OCI-LY1 (cell line): ENCODE data around the gene RPL18A.

Source experiments
- H2AFZ ChIP-seq: fragments of 200-600 bp; sonication (generic), shearing (Covaris generic); 2 replicates; pipeline ENCODE4 v1.6.0; 2014; ENCODE audit warnings: antibody characterized with exemption, mild to moderate bottlenecking, low read length
- H3F3A ChIP-seq: fragments of 200-600 bp; sonication (generic), shearing (Covaris generic); 2 replicates; pipeline ENCODE4 v1.6.0; 2014; ENCODE audit warnings: mild to moderate bottlenecking, antibody characterized with exemption, low read length, moderate library complexity; ENCODE audit not compliant: insufficient read depth
- H3K27ac ChIP-seq: fragments of 200-600 bp; sonication (generic); 2 replicates; pipeline ENCODE4 v1.5.1; 2014; ENCODE audit warnings: low read length, mixed run types, mild to moderate bottlenecking, low read depth; ENCODE audit not compliant: poor library complexity, severe bottlenecking
- H3K27me3 ChIP-seq: fragments of 200-600 bp; sonication (generic); 2 replicates; pipeline ENCODE4 v1.6.0; 2014; ENCODE audit warnings: antibody characterized with exemption, mild to moderate bottlenecking, low read length, moderate library complexity; ENCODE audit not compliant: insufficient read depth
- H3K36me3 ChIP-seq: fragments of 200-600 bp; sonication (generic); 2 replicates; pipeline ENCODE4 v1.6.1; 2014; ENCODE audit warnings: mild to moderate bottlenecking, antibody characterized with exemption, low read length, moderate library complexity, mixed read lengths; ENCODE audit not compliant: insufficient read depth
- H3K4me1 ChIP-seq: fragments of 200-600 bp; sonication (generic); 2 replicates; pipeline ENCODE4 v1.5.1; 2014; ENCODE audit warnings: mild to moderate bottlenecking, low read length, moderate library complexity; ENCODE audit not compliant: insufficient read depth, severe bottlenecking
- H3K4me2 ChIP-seq: fragments of 200-600 bp; sonication (generic), shearing (Covaris generic); 2 replicates; pipeline ENCODE4 v1.6.1; 2014; ENCODE audit warnings: low read length
- H3K4me3 ChIP-seq: fragments of 200-600 bp; sonication (generic); 2 replicates; pipeline ENCODE4 v1.5.1; 2014; ENCODE audit warnings: low read length, low read depth, mild to moderate bottlenecking, mixed read lengths; ENCODE audit not compliant: poor library complexity, severe bottlenecking
- H3K79me2 ChIP-seq: fragments of 200-600 bp; shearing (Covaris generic); 2 replicates; pipeline ENCODE4 v1.6.1; 2016; ENCODE audit warnings: mixed run types, low read length, mixed read lengths; ENCODE audit not compliant: insufficient read depth
- H3K9ac ChIP-seq: fragments of 200-600 bp; sonication (generic), shearing (Covaris generic); 2 replicates; pipeline ENCODE4 v1.6.1; 2014; ENCODE audit warnings: mild to moderate bottlenecking, low read length, mixed read lengths
- H3K9me2 ChIP-seq: fragments of 200-600 bp; sonication (generic), shearing (Covaris generic); 2 replicates; pipeline ENCODE4 v1.6.1; 2014; ENCODE audit warnings: low read depth, mild to moderate bottlenecking, low read length, mixed read lengths
- H3K9me3 ChIP-seq: fragments of 200-600 bp; shearing (Covaris generic); 2 replicates; pipeline ENCODE4 v1.6.1; 2014; ENCODE audit warnings: low read length, mixed read lengths
- H4K20me1 ChIP-seq: fragments of 200-600 bp; sonication (generic), shearing (Covaris generic); 2 replicates; pipeline ENCODE4 v1.6.0; 2016; ENCODE audit warnings: mild to moderate bottlenecking, low read length; ENCODE audit not compliant: insufficient read depth
- EZH2 ChIP-seq: fragments of 200-600 bp; sonication (generic), shearing (Covaris generic); IDR thresholded peaks from 2 replicates; pipeline ENCODE4 v1.8.0; 2017; ENCODE audit warnings: borderline replicate concordance, mixed run types, mild to moderate bottlenecking, antibody characterized with exemption, low read length, moderate library complexity, mixed read lengths
- TF ChIP-seq, protein P1 (sequence below): fragments of 200-600 bp; sonication (generic), shearing (Covaris generic); IDR thresholded peaks from 2 replicates; pipeline ENCODE4 v1.5.1; 2017; ENCODE audit warnings: mild to moderate bottlenecking, antibody characterized with exemption, low read length, moderate library complexity, mixed read lengths

RPL18A gene

DNA sequence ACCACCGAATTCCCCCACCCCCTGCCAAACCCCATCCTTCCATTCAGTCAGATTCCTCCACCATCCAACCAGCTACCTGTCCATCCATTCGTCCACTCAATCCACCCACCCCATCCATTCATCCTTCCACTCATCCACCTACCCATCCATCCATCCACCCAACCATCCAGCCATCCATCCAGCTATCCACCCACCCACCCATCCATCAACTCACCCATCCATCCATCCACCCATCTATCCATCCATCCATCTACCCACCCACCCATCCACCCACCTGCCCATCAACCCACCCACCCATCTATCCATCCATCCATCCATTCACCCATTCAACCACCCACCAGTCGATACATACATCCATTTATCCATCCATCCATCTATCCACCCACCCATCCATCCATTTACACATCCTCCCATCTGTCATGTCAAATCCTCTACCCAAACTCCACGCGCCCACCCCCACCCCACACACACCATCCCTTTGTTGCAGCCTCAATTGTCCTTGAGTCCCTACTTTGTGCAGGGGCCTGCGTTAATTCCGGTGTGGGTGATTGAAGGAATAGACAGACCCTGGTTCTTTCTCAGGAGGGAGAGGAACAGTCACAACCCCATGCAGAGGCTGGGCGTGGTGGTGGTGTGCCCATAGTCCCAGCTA, 6.7 kb downstream of the RPL18A start:
- H3F3A ChIP-seq, result 0 out of 2 replicates have a peak, but pooled peaks cover 6% of the 10 kb centered on the region
- H3K4me3 ChIP-seq, result no peak overlapping the region
- H3K27me3 ChIP-seq, result no peaks in the 10 kb centered on the region; the same call in 1 of the 2 replicates
- peaks cover 43% of the 10 kb centered on the region for H3K36me3 ChIP-seq
- peaks cover 11% of the 10 kb centered on the region for H3K4me1 ChIP-seq
- no peak overlapping the region for H3K4me2 ChIP-seq
- 0 out of 2 replicates have a peak, but pooled peaks cover 4% of the 10 kb centered on the region for H3K79me2 ChIP-seq
- H2AFZ ChIP-seq, result no peak overlapping the region
- no peaks in the 10 kb centered on the region for H4K20me1 ChIP-seq
- no peak overlapping the region for H3K9ac ChIP-seq
- TF ChIP-seq, protein P1, sequence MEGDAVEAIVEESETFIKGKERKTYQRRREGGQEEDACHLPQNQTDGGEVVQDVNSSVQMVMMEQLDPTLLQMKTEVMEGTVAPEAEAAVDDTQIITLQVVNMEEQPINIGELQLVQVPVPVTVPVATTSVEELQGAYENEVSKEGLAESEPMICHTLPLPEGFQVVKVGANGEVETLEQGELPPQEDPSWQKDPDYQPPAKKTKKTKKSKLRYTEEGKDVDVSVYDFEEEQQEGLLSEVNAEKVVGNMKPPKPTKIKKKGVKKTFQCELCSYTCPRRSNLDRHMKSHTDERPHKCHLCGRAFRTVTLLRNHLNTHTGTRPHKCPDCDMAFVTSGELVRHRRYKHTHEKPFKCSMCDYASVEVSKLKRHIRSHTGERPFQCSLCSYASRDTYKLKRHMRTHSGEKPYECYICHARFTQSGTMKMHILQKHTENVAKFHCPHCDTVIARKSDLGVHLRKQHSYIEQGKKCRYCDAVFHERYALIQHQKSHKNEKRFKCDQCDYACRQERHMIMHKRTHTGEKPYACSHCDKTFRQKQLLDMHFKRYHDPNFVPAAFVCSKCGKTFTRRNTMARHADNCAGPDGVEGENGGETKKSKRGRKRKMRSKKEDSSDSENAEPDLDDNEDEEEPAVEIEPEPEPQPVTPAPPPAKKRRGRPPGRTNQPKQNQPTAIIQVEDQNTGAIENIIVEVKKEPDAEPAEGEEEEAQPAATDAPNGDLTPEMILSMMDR, result no peak
- TF ChIP-seq EZH2, result no peak
- no peaks in the 10 kb centered on the region for H3K9me2 ChIP-seq
- H3K9me3 ChIP-seq, result no peaks in the 10 kb centered on the region
- H3K27ac ChIP-seq, result no peak overlapping the region

GRCh38 chr19:17866964-17867486, 7.3 kb downstream of the RPL18A start:
- TF ChIP-seq, protein P1, result no peak
- no peak for TF ChIP-seq EZH2
- Histone ChIP-seq H3K4me2 (no peak overlapping the region), H3K79me2 (no peaks in the 10 kb centered on the region), H4K20me1 (no peaks in the 10 kb centered on the region), H3K4me3 (no peak overlapping the region), H3K36me3 (peaks cover 37% of the 10 kb centered on the region), H2AFZ (no peak overlapping the region), H3K9me2 (no peaks in the 10 kb centered on the region), H3K27me3 (no peaks in the 10 kb centered on the region; the same call in 1 of the 2 replicates), H3K9me3 (no peaks in the 10 kb centered on the region), H3K27ac (no peak overlapping the region), H3F3A (0 out of 2 replicates have a peak, but pooled peaks cover 6% of the 10 kb centered on the region), H3K4me1 (peaks cover 5% of the 10 kb centered on the region), H3K9ac (no peak overlapping the region)

DNA sequence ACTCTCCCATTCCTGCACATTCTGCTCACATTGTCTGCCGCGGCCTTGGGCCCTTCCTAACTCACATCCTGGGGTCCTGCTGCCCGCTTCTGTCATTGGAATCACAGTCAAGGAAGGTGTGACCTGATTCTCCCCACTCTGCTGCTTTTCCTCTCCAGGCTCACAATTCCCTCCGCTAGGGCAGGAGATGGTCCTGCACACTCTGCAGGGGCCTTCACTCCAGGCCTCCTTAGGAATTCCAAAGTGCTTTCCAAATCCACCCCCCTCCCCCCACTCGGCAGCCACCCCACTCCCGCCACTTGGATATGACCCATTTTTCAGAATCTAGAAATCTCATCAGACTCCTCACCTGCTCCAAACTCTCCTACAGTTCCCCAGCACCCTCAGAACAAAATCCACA, 9.0 kb downstream of the RPL18A start:
- Histone ChIP-seq H3K36me3 (peaks cover 21% of the 10 kb centered on the region), H3K4me2 (no peak overlapping the region), H2AFZ (no peak overlapping the region), H4K20me1 (no peaks in the 10 kb centered on the region), H3K4me3 (no peak overlapping the region), H3K27me3 (peaks cover 4% of the 10 kb centered on the region; the same call in 1 of the 2 replicates), H3K9ac (no peak overlapping the region), H3F3A (0 out of 2 replicates have a peak, but pooled peaks cover 3% of the 10 kb centered on the region), H3K9me3 (no peaks in the 10 kb centered on the region), H3K4me1 (peaks cover 3% of the 10 kb centered on the region), H3K27ac (no peak overlapping the region), H3K79me2 (no peaks in the 10 kb centered on the region), H3K9me2 (no peaks in the 10 kb centered on the region)
- TF ChIP-seq EZH2, result no peak
- TF ChIP-seq, protein P1, result no peak
